Dedifferentiated amniotic fluid mesenchymal stem cell (primary cell): Measurements from ENCODE around the gene XDH.

Experiments
- DNase-seq: peaks from one replicate; pipeline ENCODE4 v3.0.0-alpha.2; 2016; ENCODE audit errors: extremely low spot score

XDH gene

GRCh38 chr2:31402388-31402787 lies 12.2 kb downstream of the XDH start:
- no peak for DNase-seq

GRCh38 chr2:31401580-31401979 lies 13.0 kb downstream of the XDH start:
- DNase-seq: peak; percentile 91

GRCh38 chr2:31398881-31399280 lies 15.7 kb downstream of the XDH start:
- no peak for DNase-seq

GRCh38 chr2:31397094-31397493 lies 17.4 kb downstream of the XDH start:
- no peak for DNase-seq

- no peak for DNase-seq
Observed at GRCh38 chr2:31390324-31390723, 24.2 kb downstream of the XDH start.

GRCh38 chr2:31388736-31389135 lies 25.8 kb downstream of the XDH start:
- DNase-seq: no peak

- DNase-seq: no peak
Observed at GRCh38 chr2:31387850-31388249, 26.7 kb downstream of the XDH start.

- no peak for DNase-seq
Observed at GRCh38 chr2:31386648-31387047, 27.9 kb downstream of the XDH start.

- DNase-seq: no peak
Observed at GRCh38 chr2:31386172-31386571, 28.4 kb downstream of the XDH start.

- peak; percentile 78 for DNase-seq
Observed at GRCh38 chr2:31384771-31385276, 29.7 kb downstream of the XDH start.

- peak; percentile 59 for DNase-seq
Observed at GRCh38 chr2:31384351-31384750, 30.2 kb downstream of the XDH start.

- DNase-seq: no peak
Observed at GRCh38 chr2:31383471-31384153, 30.9 kb downstream of the XDH start.

- DNase-seq: no peak
Observed at GRCh38 chr2:31382452-31383120, 32.0 kb downstream of the XDH start.

- DNase-seq: no peak
Observed at GRCh38 chr2:31381601-31382000, 32.9 kb downstream of the XDH start.

- DNase-seq: no peak
Observed at GRCh38 chr2:31380243-31380642, 34.3 kb downstream of the XDH start.

- DNase-seq: no peak
Observed at GRCh38 chr2:31379747-31380146, 34.8 kb downstream of the XDH start.

GRCh38 chr2:31378791-31379501 lies 35.6 kb downstream of the XDH start:
- DNase-seq: no peak

- no peak for DNase-seq
Observed at GRCh38 chr2:31378389-31378788, 36.2 kb downstream of the XDH start.

- DNase-seq: no peak
Observed at GRCh38 chr2:31373127-31373526, 41.4 kb downstream of the XDH start.

GRCh38 chr2:31372097-31372496 lies 42.4 kb downstream of the XDH start:
- DNase-seq: no peak

GRCh38 chr2:31371691-31372090 lies 42.9 kb downstream of the XDH start:
- no peak for DNase-seq

- DNase-seq: no peak
Observed at GRCh38 chr2:31366733-31367132, 47.8 kb downstream of the XDH start.
